ENCODE results near the gene AMN1.

Gene AMN1

GRCh38 chr12:31633464-31633863, 95.4 kb downstream of the AMN1 start:
- Histone ChIP-seq H3K9me2 (replicated peaks; ENCODE audit: low read depth, low read length) (no peaks in the 10 kb centered on the region), H3K36me3 (ENCODE audit: insufficient read depth, low read length) (no peaks in the 10 kb centered on the region), H3K27me3 (ENCODE audit: insufficient read depth, low read length, poor library complexity, severe bottlenecking) (no peaks in the 10 kb centered on the region), H3F3A (ENCODE audit: low read depth) (no peaks in the 10 kb centered on the region), H3K9me3 (ENCODE audit: insufficient read depth, low read depth, low read length) (no peaks in the 10 kb centered on the region), H3K9ac (ENCODE audit: low read depth, low read length, poor library complexity, severe bottlenecking) (no peak overlapping the region), H3K79me2 (ENCODE audit: insufficient read depth, low read length) (no peaks in the 10 kb centered on the region), H3K4me2 (ENCODE audit: low read depth, low read length, poor library complexity, severe bottlenecking) (no peak overlapping the region), H3K4me3 (ENCODE audit: low read length, poor library complexity, severe bottlenecking) (no peak overlapping the region), H3K4me1 (ENCODE audit: insufficient read depth, low read length, poor library complexity, severe bottlenecking) (no peaks in the 10 kb centered on the region), H2AFZ (ENCODE audit: low read length) (no peak overlapping the region), H4K20me1 (ENCODE audit: insufficient read depth, low read length, poor library complexity, severe bottlenecking) (no peaks in the 10 kb centered on the region)
- TF ChIP-seq EZH2phosphoT487 (IDR thresholded peaks at IDR 0.05; ENCODE audit: borderline replicate concordance) (no peak), CTCF (conservative IDR thresholded peaks at IDR 0.05; ENCODE audit: low read length) (no peak)

DNA sequence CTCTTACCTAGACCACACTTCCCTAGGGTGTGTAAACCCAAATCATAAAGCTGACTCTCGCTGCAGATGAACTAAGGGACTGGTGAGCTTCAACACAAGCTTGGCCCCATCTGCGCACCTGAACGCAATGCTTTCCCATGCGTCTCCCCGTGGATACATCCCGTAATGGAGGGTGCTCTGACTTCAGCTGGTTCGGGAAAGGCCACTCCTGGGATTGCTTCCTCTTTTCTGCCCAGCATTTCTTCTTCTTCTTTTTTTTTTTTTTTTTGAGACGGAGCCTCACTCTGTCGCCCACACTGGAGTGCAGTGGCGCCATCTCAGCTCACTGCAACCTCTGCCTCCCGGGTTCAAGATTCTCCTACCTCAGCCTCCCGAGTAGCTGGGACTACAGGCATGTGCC, 97.0 kb downstream of the AMN1 start:
- H3F3A ChIP-seq (ENCODE audit: low read depth), result no peaks in the 10 kb centered on the region
- H3K4me2 ChIP-seq (ENCODE audit: low read depth, low read length, poor library complexity, severe bottlenecking), result no peak overlapping the region
- H3K36me3 ChIP-seq (ENCODE audit: insufficient read depth, low read length), result no peaks in the 10 kb centered on the region
- no peak overlapping the region for H3K4me3 ChIP-seq (ENCODE audit: low read length, poor library complexity, severe bottlenecking)
- H3K9ac ChIP-seq (ENCODE audit: low read depth, low read length, poor library complexity, severe bottlenecking), result no peak overlapping the region
- H3K27me3 ChIP-seq (ENCODE audit: insufficient read depth, low read length, poor library complexity, severe bottlenecking), result no peaks in the 10 kb centered on the region
- no peaks in the 10 kb centered on the region for H3K9me3 ChIP-seq (ENCODE audit: insufficient read depth, low read depth, low read length)
- H2AFZ ChIP-seq (ENCODE audit: low read length), result no peak overlapping the region
- H3K4me1 ChIP-seq (ENCODE audit: insufficient read depth, low read length, poor library complexity, severe bottlenecking), result no peaks in the 10 kb centered on the region
- no peaks in the 10 kb centered on the region for H3K79me2 ChIP-seq (ENCODE audit: insufficient read depth, low read length)
- H3K9me2 ChIP-seq (replicated peaks; ENCODE audit: low read depth, low read length), result no peaks in the 10 kb centered on the region
- TF ChIP-seq EZH2phosphoT487 (IDR thresholded peaks at IDR 0.05; ENCODE audit: borderline replicate concordance) (no peak), CTCF (conservative IDR thresholded peaks at IDR 0.05; ENCODE audit: low read length) (no peak)
- H4K20me1 ChIP-seq (ENCODE audit: insufficient read depth, low read length, poor library complexity, severe bottlenecking), result no peaks in the 10 kb centered on the region

- Histone ChIP-seq H4K20me1 (ENCODE audit: insufficient read depth, low read length, poor library complexity, severe bottlenecking) (no peaks in the 10 kb centered on the region), H3K4me2 (ENCODE audit: low read depth, low read length, poor library complexity, severe bottlenecking) (no peak overlapping the region), H3K9ac (ENCODE audit: low read depth, low read length, poor library complexity, severe bottlenecking) (no peak overlapping the region), H3K9me3 (ENCODE audit: insufficient read depth, low read depth, low read length) (no peaks in the 10 kb centered on the region), H3K27me3 (ENCODE audit: insufficient read depth, low read length, poor library complexity, severe bottlenecking) (no peaks in the 10 kb centered on the region), H2AFZ (ENCODE audit: low read length) (0 out of 2 replicates have a peak overlapping the region, but pooled peaks have one; percentile 27), H3F3A (ENCODE audit: low read depth) (no peaks in the 10 kb centered on the region), H3K4me1 (ENCODE audit: insufficient read depth, low read length, poor library complexity, severe bottlenecking) (no peaks in the 10 kb centered on the region), H3K36me3 (ENCODE audit: insufficient read depth, low read length) (no peaks in the 10 kb centered on the region), H3K4me3 (ENCODE audit: low read length, poor library complexity, severe bottlenecking) (no peak overlapping the region), H3K9me2 (replicated peaks; ENCODE audit: low read depth, low read length) (no peaks in the 10 kb centered on the region), H3K79me2 (ENCODE audit: insufficient read depth, low read length) (no peaks in the 10 kb centered on the region)
- TF ChIP-seq EZH2phosphoT487 (IDR thresholded peaks at IDR 0.05; ENCODE audit: borderline replicate concordance) (no peak), CTCF (conservative IDR thresholded peaks at IDR 0.05; ENCODE audit: low read length) (no peak)
These were observed 97.6 kb downstream of the AMN1 start for GRCh38 chr12:31631023-31631724.

Data from Loucy (cell line).